ENCODE results near the gene GPX2.

GPX2 gene

DNA sequence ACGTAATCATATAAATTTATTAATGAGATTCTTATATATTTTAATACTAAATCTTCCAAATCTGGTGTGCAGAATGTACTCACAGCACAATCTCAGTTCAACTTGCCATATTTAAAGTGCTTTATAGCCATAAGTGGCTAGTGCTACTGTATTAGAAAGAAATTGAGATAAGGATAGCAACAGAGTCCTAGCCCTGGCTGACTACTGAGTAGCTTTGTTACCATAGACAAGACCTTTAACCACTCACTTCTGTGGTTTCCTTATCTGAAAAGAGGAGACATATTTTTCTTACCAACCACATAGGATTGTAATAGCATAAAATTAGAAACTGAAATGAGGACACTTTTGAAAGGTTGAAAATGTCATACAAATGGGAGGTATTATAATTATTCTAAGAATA is 30.3 kb downstream of the GPX2 start:
- no peak for DNase-seq (ENCODE audit: low read depth)

DNA sequence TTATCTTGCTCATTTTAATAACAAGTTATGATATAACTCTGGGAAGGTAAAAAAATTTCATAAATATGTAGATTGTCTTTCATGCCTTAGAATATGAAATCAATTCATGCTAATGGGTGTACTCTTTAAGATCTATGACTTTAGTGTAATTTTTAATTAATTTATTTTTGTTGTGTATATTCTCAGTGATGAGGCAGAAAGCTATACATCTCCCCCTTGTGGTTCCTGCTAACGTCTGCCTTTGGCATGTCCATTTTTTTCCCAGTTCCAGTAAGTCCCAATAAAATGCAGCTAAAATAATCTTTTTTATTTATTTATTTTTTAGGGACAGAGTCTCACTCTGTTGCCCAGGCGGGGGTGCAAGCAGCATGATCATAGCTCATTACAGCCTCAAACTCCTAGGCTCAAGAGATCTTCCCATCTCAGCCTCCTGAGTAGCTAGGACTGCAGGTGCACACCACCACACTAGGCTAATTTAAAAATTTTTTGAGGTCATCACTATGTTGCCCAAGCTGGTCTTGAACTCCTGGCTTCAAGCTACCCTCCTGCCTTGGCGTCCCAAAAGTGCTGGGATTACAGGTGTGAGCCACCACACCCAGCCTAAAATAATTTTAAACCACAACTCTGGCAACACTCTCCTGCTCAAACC is 31.6 kb downstream of the GPX2 start:
- no peak for DNase-seq (ENCODE audit: low read depth)

DNA sequence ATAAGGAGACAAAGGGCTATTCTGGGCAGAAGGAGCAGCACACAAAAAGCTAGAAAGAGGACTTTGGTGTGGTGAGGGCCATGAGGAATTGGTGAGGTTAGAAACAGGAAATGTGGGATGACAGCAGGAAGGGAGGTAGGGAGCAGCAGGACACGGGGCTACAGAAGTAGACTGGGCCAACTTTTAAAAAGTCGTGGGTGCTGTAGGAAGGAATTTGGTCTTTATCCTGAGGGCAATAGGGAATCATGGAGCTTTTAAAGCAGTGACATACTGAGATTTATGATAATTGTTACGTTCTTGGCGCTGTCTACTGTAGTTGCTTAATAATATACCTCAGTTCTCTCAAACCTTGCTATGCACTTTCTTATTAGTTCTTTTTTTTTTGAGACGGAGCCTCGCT is 36.5 kb downstream of the GPX2 start:
- no peak for DNase-seq (ENCODE audit: low read depth)

DNA sequence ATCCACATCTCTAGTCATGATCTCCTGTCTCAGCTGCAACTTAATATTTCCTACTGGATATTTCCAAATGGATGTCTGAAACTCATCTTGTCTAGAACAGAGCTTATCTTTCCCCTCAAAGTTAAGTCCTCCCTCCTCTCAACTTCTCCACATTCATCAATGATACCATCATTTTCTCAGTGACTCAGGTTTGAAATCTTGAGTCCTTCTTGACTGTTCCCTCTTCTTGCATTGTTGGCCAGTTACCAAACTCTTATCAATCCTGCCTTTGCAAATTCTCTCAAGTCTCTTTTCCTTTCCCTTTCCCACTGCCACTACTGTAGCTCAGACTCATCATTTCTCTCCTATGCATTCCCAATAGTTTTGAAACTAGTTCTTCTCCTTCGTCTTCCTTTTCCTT is 42.6 kb downstream of the GPX2 start:
- DNase-seq (ENCODE audit: low read depth), result no peak

DNA sequence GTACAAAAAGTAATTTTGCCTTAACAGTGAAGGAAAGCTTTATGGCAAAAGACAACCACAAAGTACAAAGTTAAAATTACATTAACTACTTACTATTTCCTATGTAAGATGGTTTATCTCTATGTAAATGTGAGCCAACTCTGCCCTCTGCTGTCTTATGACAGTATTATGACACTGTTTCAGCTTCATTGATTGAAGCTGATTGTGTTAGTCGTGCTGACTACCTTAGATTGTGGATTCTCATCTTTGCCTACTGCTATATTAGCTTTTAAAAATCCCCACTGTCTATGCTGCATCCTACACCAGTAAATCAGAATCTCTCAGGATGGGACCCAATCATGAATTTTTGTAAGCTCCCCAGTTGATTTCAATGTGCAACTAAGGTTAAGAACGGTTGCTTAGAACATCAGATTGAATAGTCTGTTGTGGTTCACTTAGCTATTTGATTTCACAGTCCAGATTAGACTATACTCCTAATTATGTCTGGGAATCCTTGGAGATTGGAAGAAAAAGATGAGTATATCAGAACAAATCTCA is 50.6 kb downstream of the GPX2 start:
- DNase-seq (ENCODE audit: low read depth), result no peak

DNA sequence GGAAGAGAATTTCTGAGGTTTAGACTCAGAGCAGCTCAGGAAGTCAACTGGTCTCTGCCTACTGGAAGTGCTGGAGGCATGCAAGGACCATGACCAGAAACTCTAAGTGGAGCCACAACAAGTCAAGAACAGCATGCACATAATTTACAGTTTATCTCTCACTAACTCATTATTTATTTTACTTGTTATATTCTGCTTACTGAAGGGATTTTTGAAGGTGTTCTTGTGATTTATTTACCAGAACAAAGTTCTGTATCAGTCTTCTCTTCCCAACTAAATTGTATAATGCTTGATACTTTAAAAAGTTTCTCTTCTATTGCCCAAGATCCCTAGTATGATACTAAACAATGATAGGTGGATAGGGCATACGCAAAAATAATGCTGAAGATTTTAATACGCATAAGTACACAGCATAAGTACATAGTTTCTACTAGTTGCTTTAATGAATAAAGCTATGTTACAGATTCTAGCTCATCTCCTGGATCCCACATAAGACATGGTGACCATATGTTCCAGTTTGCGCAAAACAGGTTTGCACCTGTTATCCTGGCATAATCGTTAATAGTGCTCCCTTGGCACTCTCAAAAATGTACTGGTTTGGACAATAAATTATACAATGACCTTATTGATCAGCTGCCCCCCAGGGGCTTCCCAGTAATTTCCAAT is 51.2 kb downstream of the GPX2 start:
- no peak for DNase-seq (ENCODE audit: low read depth)

DNA sequence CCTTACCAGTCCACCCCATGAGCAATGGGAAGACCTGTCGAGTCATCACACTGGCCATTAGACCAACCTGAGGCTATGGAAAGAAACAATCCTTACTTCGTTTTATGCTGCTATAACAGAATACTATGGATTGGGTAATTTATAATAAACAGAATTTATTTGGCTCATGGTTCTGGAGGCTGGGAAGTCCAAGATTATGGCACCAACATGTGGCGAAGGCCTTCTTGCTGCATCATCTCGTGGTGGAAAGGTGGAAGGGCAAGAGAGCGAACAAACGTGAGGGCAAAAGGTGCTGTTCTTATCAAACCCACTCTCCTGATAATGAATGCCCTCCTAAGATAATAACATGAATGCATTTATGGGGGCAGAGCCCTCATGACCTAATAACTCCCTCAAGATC is 53.2 kb downstream of the GPX2 start:
- DNase-seq (ENCODE audit: low read depth), result no peak

Data from CMK (cell line).